HL-60 (cell line): Measurements from ENCODE around the gene HOXC5.

Experiments
- DNase-seq, 2 experiments: peaks; one replicate each; pipeline ENCODE4 v3.0.0-alpha.2; 2010 to 2020; ENCODE audit warnings: low read depth in 1 of 2, low spot score in 1 of 2
- H3K27ac ChIP-seq: fragments of 250-450 bp; sonication (Bioruptor Pico); replicated peaks from 2 replicates; pipeline ENCODE4 v1.5.1; 2020; ENCODE audit warnings: mild to moderate bottlenecking, moderate library complexity
- H3K27me3 ChIP-seq: fragments of 250-450 bp; sonication (Bioruptor Pico); 2 replicates; pipeline ENCODE4 v1.5.1; 2021; ENCODE audit warnings: mild to moderate bottlenecking, moderate library complexity; ENCODE audit not compliant: insufficient read depth, poor library complexity, severe bottlenecking
- H3K4me3 ChIP-seq: replicated peaks from 2 replicates; pipeline ENCODE4 v1.5.1; 2011; ENCODE audit warnings: mild to moderate bottlenecking, control low read depth, low read length; ENCODE audit not compliant: insufficient read depth
- GABPA ChIP-seq: IDR thresholded peaks from 2 replicates; pipeline ENCODE4 v1.6.1; 2012; ENCODE audit warnings: low read depth
- POLR2AphosphoS5 ChIP-seq: IDR thresholded peaks from 2 replicates; pipeline ENCODE4 v1.6.1; 2012; ENCODE audit warnings: low read depth
- SPI1 ChIP-seq: IDR thresholded peaks from 2 replicates; pipeline ENCODE4 v1.6.1; 2012; ENCODE audit warnings: low read depth, mild to moderate bottlenecking, borderline replicate concordance
- TF ChIP-seq, protein P1 (sequence below): IDR thresholded peaks from 2 replicates; pipeline ENCODE4 v1.6.1; 2012; ENCODE audit warnings: low read depth; ENCODE audit not compliant: insufficient replicate concordance
- TF ChIP-seq, protein P2 (sequence below): IDR thresholded peaks from one replicate; pipeline ENCODE4 v1.5.1; 2011; ENCODE audit warnings: low read length, control low read depth, inconsistent platforms; ENCODE audit not compliant: insufficient read depth

The HOXC5 gene

GRCh38 chr12:54000116-54001114 is 32.4 kb upstream of the HOXC5 start, which contains the start of gene HOXC9:
Gene HOXC9 (plus strand): TSS chr12:54000161. CDS start chr12:54000189, 28 bp downstream.
- H3K27me3 ChIP-seq = peaks cover 92% of the 10 kb centered on the region
- DNase-seq = no peak
- TF ChIP-seq, protein P1, sequence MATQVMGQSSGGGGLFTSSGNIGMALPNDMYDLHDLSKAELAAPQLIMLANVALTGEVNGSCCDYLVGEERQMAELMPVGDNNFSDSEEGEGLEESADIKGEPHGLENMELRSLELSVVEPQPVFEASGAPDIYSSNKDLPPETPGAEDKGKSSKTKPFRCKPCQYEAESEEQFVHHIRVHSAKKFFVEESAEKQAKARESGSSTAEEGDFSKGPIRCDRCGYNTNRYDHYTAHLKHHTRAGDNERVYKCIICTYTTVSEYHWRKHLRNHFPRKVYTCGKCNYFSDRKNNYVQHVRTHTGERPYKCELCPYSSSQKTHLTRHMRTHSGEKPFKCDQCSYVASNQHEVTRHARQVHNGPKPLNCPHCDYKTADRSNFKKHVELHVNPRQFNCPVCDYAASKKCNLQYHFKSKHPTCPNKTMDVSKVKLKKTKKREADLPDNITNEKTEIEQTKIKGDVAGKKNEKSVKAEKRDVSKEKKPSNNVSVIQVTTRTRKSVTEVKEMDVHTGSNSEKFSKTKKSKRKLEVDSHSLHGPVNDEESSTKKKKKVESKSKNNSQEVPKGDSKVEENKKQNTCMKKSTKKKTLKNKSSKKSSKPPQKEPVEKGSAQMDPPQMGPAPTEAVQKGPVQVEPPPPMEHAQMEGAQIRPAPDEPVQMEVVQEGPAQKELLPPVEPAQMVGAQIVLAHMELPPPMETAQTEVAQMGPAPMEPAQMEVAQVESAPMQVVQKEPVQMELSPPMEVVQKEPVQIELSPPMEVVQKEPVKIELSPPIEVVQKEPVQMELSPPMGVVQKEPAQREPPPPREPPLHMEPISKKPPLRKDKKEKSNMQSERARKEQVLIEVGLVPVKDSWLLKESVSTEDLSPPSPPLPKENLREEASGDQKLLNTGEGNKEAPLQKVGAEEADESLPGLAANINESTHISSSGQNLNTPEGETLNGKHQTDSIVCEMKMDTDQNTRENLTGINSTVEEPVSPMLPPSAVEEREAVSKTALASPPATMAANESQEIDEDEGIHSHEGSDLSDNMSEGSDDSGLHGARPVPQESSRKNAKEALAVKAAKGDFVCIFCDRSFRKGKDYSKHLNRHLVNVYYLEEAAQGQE = no peak
- TF ChIP-seq, protein P2, sequence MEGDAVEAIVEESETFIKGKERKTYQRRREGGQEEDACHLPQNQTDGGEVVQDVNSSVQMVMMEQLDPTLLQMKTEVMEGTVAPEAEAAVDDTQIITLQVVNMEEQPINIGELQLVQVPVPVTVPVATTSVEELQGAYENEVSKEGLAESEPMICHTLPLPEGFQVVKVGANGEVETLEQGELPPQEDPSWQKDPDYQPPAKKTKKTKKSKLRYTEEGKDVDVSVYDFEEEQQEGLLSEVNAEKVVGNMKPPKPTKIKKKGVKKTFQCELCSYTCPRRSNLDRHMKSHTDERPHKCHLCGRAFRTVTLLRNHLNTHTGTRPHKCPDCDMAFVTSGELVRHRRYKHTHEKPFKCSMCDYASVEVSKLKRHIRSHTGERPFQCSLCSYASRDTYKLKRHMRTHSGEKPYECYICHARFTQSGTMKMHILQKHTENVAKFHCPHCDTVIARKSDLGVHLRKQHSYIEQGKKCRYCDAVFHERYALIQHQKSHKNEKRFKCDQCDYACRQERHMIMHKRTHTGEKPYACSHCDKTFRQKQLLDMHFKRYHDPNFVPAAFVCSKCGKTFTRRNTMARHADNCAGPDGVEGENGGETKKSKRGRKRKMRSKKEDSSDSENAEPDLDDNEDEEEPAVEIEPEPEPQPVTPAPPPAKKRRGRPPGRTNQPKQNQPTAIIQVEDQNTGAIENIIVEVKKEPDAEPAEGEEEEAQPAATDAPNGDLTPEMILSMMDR = no peak
- TF ChIP-seq POLR2AphosphoS5 (no peak), SPI1 (no peak), GABPA (no peak)
- H3K27ac ChIP-seq = no peak within 1 kb of the TSS
- H3K4me3 ChIP-seq = peak within 1 kb of the TSS; percentile 23

GRCh38 chr12:54001283-54002187 is 31.3 kb upstream of the HOXC5 start:
- no peak for DNase-seq
- Histone ChIP-seq H3K27ac (no peak overlapping the region), H3K4me3 (no peak overlapping the region), H3K27me3 (peaks cover 91% of the 10 kb centered on the region)
- TF ChIP-seq, protein P2 = no peak
- TF ChIP-seq SPI1 (no peak), GABPA (no peak), POLR2AphosphoS5 (no peak)
- TF ChIP-seq, protein P1 = no peak

- Histone ChIP-seq H3K27ac (no peak overlapping the region), H3K27me3 (peaks cover 91% of the 10 kb centered on the region), H3K4me3 (no peak overlapping the region)
- DNase-seq = no peak
- no peak for TF ChIP-seq GABPA
- no peak for TF ChIP-seq POLR2AphosphoS5
- TF ChIP-seq, protein P1 = no peak
- TF ChIP-seq, protein P2 = no peak
- no peak for TF ChIP-seq SPI1
Measured at GRCh38 chr12:54002278-54002914, 30.5 kb upstream of the HOXC5 start.
